Measurements from ENCODE around the gene PTPRQ. TPM values are rescaled to one million over a fixed set of nuclear protein-coding genes. Genes with fewer than 3 reads are reported as not detected.
"Not testable (repeated sequence)": the region's sequence is repeated elsewhere in the genome, so short reads cannot be mapped to it uniquely, and the experiment has no call there.

PTPRQ gene
- total RNA-seq, 1 donor from 2014 or later, result 0.70 TPM

- no peak for DNase-seq (ENCODE audit: missing footprints)
- ATAC-seq, result no peak
- intact Hi-C loops (cut with DNase I), result loop anchor here (10.0 kb wide), 1 partner anchor 475 kb away; no protein-coding TSS in a partner anchor
Measured at GRCh38 chr12:80469681-80470080, 25.6 kb downstream of the PTPRQ start.

- no peak for DNase-seq (ENCODE audit: missing footprints)
- intact Hi-C loops (cut with DNase I), result loop anchor here (10.0 kb wide), 1 partner anchor 474 kb away; no protein-coding TSS in a partner anchor
- ATAC-seq, result no peak
Measured at GRCh38 chr12:80470403-80470802, 26.4 kb downstream of the PTPRQ start.

- DNase-seq (ENCODE audit: missing footprints), result no peak
- no peak for ATAC-seq
- intact Hi-C loops (cut with DNase I), result loop anchor here (2.0 to 10.0 kb wide), 2 partner anchors 291 to 473 kb away; no protein-coding TSS in a partner anchor
Measured at GRCh38 chr12:80472236-80472635, 28.2 kb downstream of the PTPRQ start.

- ATAC-seq, result no peak
- intact Hi-C loops (cut with DNase I), result loop anchor here (2.0 to 10.0 kb wide), 2 partner anchors 290 to 472 kb away; no protein-coding TSS in a partner anchor
Measured at GRCh38 chr12:80472911-80473500, 29.0 kb downstream of the PTPRQ start.

GRCh38 chr12:80477521-80478145 is 33.6 kb downstream of the PTPRQ start:
- not testable (repeated sequence) for ATAC-seq
- intact Hi-C loops (cut with DNase I), result loop anchor here (10.0 kb wide), 1 partner anchor 467 kb away; no protein-coding TSS in a partner anchor

More at GRCh38 chr12:80472911-80473500, 29.0 kb downstream of the PTPRQ start:
- no peak for DNase-seq (ENCODE audit: missing footprints)

GRCh38 chr12:80484746-80485145 is 40.7 kb downstream of the PTPRQ start:
- ATAC-seq (no peak), DNase-seq (ENCODE audit: missing footprints) (no peak)
- intact Hi-C loops (cut with DNase I), result no loop called here

More at GRCh38 chr12:80477521-80478145, 33.6 kb downstream of the PTPRQ start:
- DNase-seq (ENCODE audit: missing footprints), result not testable (repeated sequence)

- DNase-seq (ENCODE audit: missing footprints) (no peak), ATAC-seq (no peak)
- intact Hi-C loops (cut with DNase I), result no loop called here
Measured at GRCh38 chr12:80485222-80485987, 41.4 kb downstream of the PTPRQ start.

- no peak for ATAC-seq
- intact Hi-C loops (cut with DNase I), result no loop called here
Measured at GRCh38 chr12:80490329-80490728, 46.3 kb downstream of the PTPRQ start.

GRCh38 chr12:80491166-80491565 is 47.1 kb downstream of the PTPRQ start:
- ATAC-seq (no peak), DNase-seq (ENCODE audit: missing footprints) (no peak)
- intact Hi-C loops (cut with DNase I), result no loop called here

More at GRCh38 chr12:80490329-80490728, 46.3 kb downstream of the PTPRQ start:
- DNase-seq (ENCODE audit: missing footprints), result no peak

GRCh38 chr12:80493466-80493865 is 49.4 kb downstream of the PTPRQ start:
- intact Hi-C loops (cut with DNase I), result no loop called here
- DNase-seq (ENCODE audit: missing footprints) (no peak), ATAC-seq (no peak)

- DNase-seq (ENCODE audit: missing footprints) (no peak), ATAC-seq (no peak)
- intact Hi-C loops (cut with DNase I), result no loop called here
Measured at GRCh38 chr12:80494836-80495235, 50.8 kb downstream of the PTPRQ start.

GRCh38 chr12:80498059-80498728 is 54.2 kb downstream of the PTPRQ start:
- ATAC-seq (no peak), DNase-seq (ENCODE audit: missing footprints) (no peak)
- intact Hi-C loops (cut with DNase I), result no loop called here

GRCh38 chr12:80504389-80505163 is 60.5 kb downstream of the PTPRQ start:
- DNase-seq (ENCODE audit: missing footprints) (no peak), ATAC-seq (no peak)
- intact Hi-C loops (cut with DNase I), result no loop called here

GRCh38 chr12:80509781-80510556 is 65.9 kb downstream of the PTPRQ start:
- ATAC-seq (no peak), DNase-seq (ENCODE audit: missing footprints) (no peak)
- intact Hi-C loops (cut with DNase I), result no loop called here

GRCh38 chr12:80512781-80513180 is 68.7 kb downstream of the PTPRQ start:
- intact Hi-C loops (cut with DNase I), result no loop called here
- DNase-seq (ENCODE audit: missing footprints), result no peak
- no peak for ATAC-seq

- ATAC-seq (no peak), DNase-seq (ENCODE audit: missing footprints) (peak; percentile 50)
- intact Hi-C loops (cut with DNase I), result no loop called here
Measured at GRCh38 chr12:80513211-80513610, 69.2 kb downstream of the PTPRQ start.

- DNase-seq (ENCODE audit: missing footprints), result no peak
- ATAC-seq, result no peak
- intact Hi-C loops (cut with DNase I), result no loop called here
Measured at GRCh38 chr12:80517655-80518054, 73.6 kb downstream of the PTPRQ start.

GRCh38 chr12:80531646-80532045 is 87.6 kb downstream of the PTPRQ start:
- DNase-seq (ENCODE audit: missing footprints), result no peak
- no peak for ATAC-seq
- intact Hi-C loops (cut with DNase I), result no loop called here
